Pancreas (tissue), 10 donors: ENCODE measurements around the gene SKAP1. TPM values are rescaled to one million over a fixed set of nuclear protein-coding genes. Genes with fewer than 3 reads are reported as not detected.
A peak's percentile ranks its signal among the peaks of the same experiment; 100 is the strongest.
"Not testable (repeated sequence)": the region's sequence is repeated elsewhere in the genome, so short reads cannot be mapped to it uniquely, and the experiment has no call there.

Experiments used
- ATAC-seq, 4 donors: fragments of 200-7000 bp; cut with Tn5 transposase; one replicate each; pipeline versions ENCODE4 v1.8.0 to v1.9.1; 2020; ENCODE audit warnings: mild to moderate bottlenecking in 4 of 4, moderate library complexity in 4 of 4
- DNase-seq, 6 donors: peaks; one replicate each; pipeline ENCODE4 v3.0.0-alpha.2; 2020
- FAIRE-seq: peaks from 2 replicates; lab custom pipeline; 2012; peaks lifted over from hg19 to GRCh38; lab: Jason Lieb, UNC
- H3K27ac ChIP-seq, 4 donors: fragments of 200-600 bp; sonication (generic); 1 replicate in 3 of 4; 2 replicates in 1 of 4; pipeline versions ENCODE4 v1.5.0 to v1.8.0; 2020
- H3K27me3 ChIP-seq, 4 donors: fragments of 200-600 bp; one replicate each; pipeline ENCODE4 v1.8.0; 2021
- H3K36me3 ChIP-seq, 3 donors: fragments of 200-600 bp; sonication (generic) in 1 of 3; one replicate each; pipeline versions ENCODE4 v1.5.0 to v1.8.0; 2020 to 2021
- H3K4me1 ChIP-seq, 3 donors: fragments of 200-600 bp; one replicate each; pipeline ENCODE4 v1.8.0; 2021
- H3K4me3 ChIP-seq, 4 donors: fragments of 200-600 bp; sonication (generic) in 2 of 4; one replicate each; pipeline versions ENCODE4 v1.5.0 to v1.8.0; 2020 to 2021
- H3K9me3 ChIP-seq, 4 donors: fragments of 200-600 bp; one replicate each; pipeline ENCODE4 v1.8.0; 2021
- CTCF ChIP-seq, 4 donors: fragments of 200-600 bp; sonication (generic) in 3 of 4; IDR thresholded peaks; one replicate each; pipeline versions ENCODE4 v1.5.0 to v1.8.0; 2021; ENCODE audit warnings: antibody characterized with exemption in 4 of 4
- WGBS, 2 donors: extraction: QIAGEN DNeasy Blood & Tissue Kit; methylation state at CpG; one replicate each; pipeline ENCODE4 v1.1.7; 2013; 5-methylcytosine and 5-hydroxymethylcytosine counted together
- intact Hi-C, 3 donors: fragments of 100-400 bp; cut with DNase I; formaldehyde crosslinking; loops; one replicate each; pipeline versions ENCODE4 v1.11.1 to v1.14.2; 2022
- polyA plus RNA-seq, 2 donors: library from polyadenylated mRNA; stranded (reverse); fragments of 200-250 nt; gene quantifications; one replicate each; pipeline ENCODE4 v1.2.3, GENCODE V29; 2013
- total RNA-seq, 6 donors: library from RNA; stranded (reverse); fragmentation: NEBNext Ultra II Directional in 4 of 6; extraction: Animal tissue kit (Norgen Biotek cat#: 25700) in 4 of 6; gene quantifications; one replicate each; pipeline versions ENCODE4 v1.2.1 to v1.2.4, GENCODE V29; 2021 to 2023
- donor health status: healthy with polysubstance abuse.
- donor health status: DM: no; HTN: no; CAD: no; lungs with moderate emphysema.
- donor health status: DM: no; HTN: no; CAD: no.
- donor health status: control.
- donor health status: control.
- donor health status: Bipolar disorder and iron deficiency.
- donor health status: DM: yes; HTN: yes; CAD: no.
- donor health status: DM: no; HTN: no; CAD: no.
- donor health status: DM: no; HTN: no; CAD: no.
- donor health status: DM: yes; HTN: yes; CAD: no.

The SKAP1 gene
- total and polyA plus RNA-seq, 8 donors: 0.92 to 5.2 (median 3.0) TPM

GRCh38 chr17:48247038-48247437, 183.0 kb downstream of the SKAP1 start:
- WGBS, 2 donors: 65 to 82% methylated on average over 1 of the region's 1 CpG
- Histone ChIP-seq H3K27me3 (no peaks in the 10 kb centered on the region), H3K4me3 (no peak overlapping the region), H3K36me3 (no peaks in the 10 kb centered on the region), H3K27ac (no peak overlapping the region), H3K9me3 (no peaks in the 10 kb centered on the region), H3K4me1 (peaks cover 0 to 14% (median 0%) of the 10 kb centered on the region in 3 donors)
- ATAC-seq: no peak
- FAIRE-seq: no peak
- no peak for TF ChIP-seq CTCF (IDR thresholded peaks at IDR 0.05)
- intact Hi-C loops: no loop called here
- DNase-seq: no peak

DNA sequence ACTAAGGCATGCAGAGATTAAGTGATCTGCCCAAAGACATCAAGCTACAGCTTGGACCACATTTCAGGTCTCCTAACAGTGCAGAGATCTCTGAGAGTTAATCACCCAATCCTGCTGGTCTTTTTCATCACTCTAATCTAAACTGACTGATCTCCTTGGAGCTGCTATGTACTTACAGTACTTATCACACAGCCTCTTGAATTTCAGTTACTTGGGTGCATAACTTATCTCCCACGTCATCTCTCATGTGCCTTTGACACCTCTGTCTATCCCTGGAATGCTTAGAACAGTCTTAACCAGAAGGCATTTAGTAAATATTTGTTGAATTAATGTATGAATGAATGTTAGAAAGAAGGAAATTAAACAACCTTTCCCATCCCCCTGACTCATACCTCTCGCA, 183.4 kb downstream of the SKAP1 start:
- H3K4me1 ChIP-seq: peaks cover 0 to 14% (median 0%) of the 10 kb centered on the region in 3 donors
- intact Hi-C loops: no loop called here
- H3K36me3 ChIP-seq: no peaks in the 10 kb centered on the region
- no peaks in the 10 kb centered on the region for H3K27me3 ChIP-seq
- H3K4me3 ChIP-seq: no peak overlapping the region
- TF ChIP-seq CTCF (IDR thresholded peaks at IDR 0.05): no peak
- FAIRE-seq (no peak), ATAC-seq (no peak), DNase-seq (no peak)
- no peaks in the 10 kb centered on the region for H3K9me3 ChIP-seq
- no peak overlapping the region for H3K27ac ChIP-seq
- WGBS, 2 donors: 77 to 87% methylated on average over 2 of the region's 2 CpGs

DNA sequence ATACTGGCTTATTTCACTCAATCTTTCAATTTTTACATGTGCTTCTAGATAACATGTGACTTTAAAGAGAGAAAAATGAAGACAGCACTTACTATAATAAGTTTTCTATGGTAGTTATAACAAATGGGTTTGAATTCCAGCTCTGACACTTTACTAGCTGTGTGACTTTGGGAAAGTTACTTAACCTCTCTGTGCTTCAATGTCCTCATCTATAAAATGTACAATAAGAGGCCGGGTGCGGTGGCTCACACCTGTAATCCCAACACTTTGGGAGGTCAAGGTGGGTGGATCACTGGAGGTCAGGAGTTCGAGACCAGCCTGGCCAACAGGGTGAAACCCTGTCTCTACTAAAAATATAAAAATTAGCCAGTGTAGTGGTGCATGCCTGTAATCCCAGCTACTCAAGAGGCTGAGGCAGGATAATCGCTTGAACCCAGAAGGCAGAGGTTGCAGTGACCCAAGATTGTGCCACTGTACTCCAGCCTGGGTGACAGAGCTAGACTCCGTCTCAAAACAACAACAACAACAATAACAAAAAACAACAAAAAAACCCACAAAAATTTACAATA, 184.5 kb downstream of the SKAP1 start:
- intact Hi-C loops, DNase-seq: not testable (repeated sequence)

DNA sequence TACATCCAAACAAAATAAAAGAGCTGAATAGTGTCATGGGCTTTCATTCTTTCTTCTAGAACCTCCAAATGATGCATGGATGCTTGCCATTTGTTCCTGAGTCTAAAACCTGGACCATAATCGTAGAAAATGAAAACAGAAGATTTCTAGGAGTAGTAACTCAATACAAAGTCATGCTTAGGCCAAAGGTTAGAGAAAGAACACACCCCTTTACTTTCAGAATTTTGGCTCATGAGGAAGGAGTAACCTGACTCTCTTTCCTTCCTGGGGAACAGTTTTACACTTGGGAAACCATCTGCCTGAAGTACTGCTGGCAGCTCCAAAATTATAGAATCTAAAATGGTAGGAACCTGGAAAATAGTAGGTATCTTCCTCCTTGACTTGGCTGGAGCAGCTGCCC, 185.2 kb downstream of the SKAP1 start:
- peak overlapping the region in 2 of 4 donors; percentile 21 to 24 for H3K27ac ChIP-seq
- H3K4me1 ChIP-seq: peaks cover 0 to 14% (median 3%) of the 10 kb centered on the region in 3 donors
- TF ChIP-seq CTCF (IDR thresholded peaks at IDR 0.05): no peak
- no peaks in the 10 kb centered on the region for H3K36me3 ChIP-seq
- FAIRE-seq (no peak), ATAC-seq (no peak), DNase-seq (no peak)
- no peaks in the 10 kb centered on the region for H3K9me3 ChIP-seq
- intact Hi-C loops: no loop called here
- no peak overlapping the region for H3K4me3 ChIP-seq
- 65 to 71% methylated on average over 1 of the region's 1 CpG for WGBS, 2 donors
- H3K27me3 ChIP-seq: no peaks in the 10 kb centered on the region

More for the DNA sequence above, 184.5 kb downstream of the SKAP1 start:
- H3K27ac ChIP-seq, H3K9me3 ChIP-seq, ATAC-seq, H3K4me3 ChIP-seq, H3K36me3 ChIP-seq, FAIRE-seq, H3K27me3 ChIP-seq: not testable (repeated sequence)
- H3K4me1 ChIP-seq: peaks cover 0 to 14% (median 3%) of the 10 kb centered on the region in 3 donors
- WGBS, 2 donors: 82 to 91% methylated on average over 5 of the region's 5 CpGs

- 65 to 67% methylated on average over 3 of the region's 3 CpGs for WGBS, 2 donors
- intact Hi-C loops: no loop called here
Observed at GRCh38 chr17:48244121-48244711, 185.8 kb downstream of the SKAP1 start.

More at GRCh38 chr17:48244121-48244711, 185.8 kb downstream of the SKAP1 start:
- ATAC-seq (peak in 3 of 4 donors; percentile 37 to 49 (median 46)), DNase-seq (no peak), FAIRE-seq (no peak)
- peaks cover 0 to 14% (median 3%) of the 10 kb centered on the region in 3 donors for H3K4me1 ChIP-seq
- H3K27ac ChIP-seq: peak overlapping the region in 2 of 4 donors; percentile 21 to 24
- no peak for TF ChIP-seq CTCF (IDR thresholded peaks at IDR 0.05)
- no peaks in the 10 kb centered on the region for H3K27me3 ChIP-seq
- H3K4me3 ChIP-seq: no peak overlapping the region
- H3K9me3 ChIP-seq: no peaks in the 10 kb centered on the region
- H3K36me3 ChIP-seq: no peaks in the 10 kb centered on the region
